HepG2 (cell line): Measurements from ENCODE around the gene RAET1L. TPM values are rescaled to one million over a fixed set of nuclear protein-coding genes. Genes with fewer than 3 reads are reported as not detected.
"Not testable (repeated sequence)": the region's sequence is repeated elsewhere in the genome, so short reads cannot be mapped to it uniquely, and the experiment has no call there.

Experiments
- ATAC-seq: fragments of 200-7000 bp; cut with Tn5 transposase; 3 replicates; pipeline ENCODE4 v1.9.1; 2020; ENCODE audit warnings: mild to moderate bottlenecking, moderate library complexity
- BruUV-seq: library from RNA; stranded (reverse); fragments of 400-500 nt; replicated peaks from 2 replicates; lab custom pipeline; 2021; lab: Mats Ljungman, UMichigan
- CTCF ChIA-PET: fragments of 300-600 bp; formaldehyde crosslinking; extraction: SDS; loops from one replicate; lab custom pipeline; 2021; ENCODE audit warnings: low total read pairs, inconsistent platforms, low intra/inter-chr PET ratio; lab: Yijun Ruan, JAX
- POLR2A ChIA-PET: fragments of 350-600 bp; sonication (Branson Sonifier 250); formaldehyde crosslinking; loops from one replicate; lab custom pipeline; 2020; ENCODE audit warnings: antibody characterized with exemption, inconsistent platforms; lab: Yijun Ruan, JAX
- DNase-seq: peaks from one replicate; pipeline ENCODE4 v3.0.0-alpha.2; 2015; ENCODE audit warnings: low spot score
- FAIRE-seq: peaks from 3 replicates; lab custom pipeline; 2011; peaks lifted over from hg19 to GRCh38; lab: Jason Lieb, UNC
- H2AFZ ChIP-seq: one replicate; pipeline ENCODE4 v1.6.1; 2011; ENCODE audit warnings: low read length, inconsistent platforms
- H3K27ac ChIP-seq: fragments of 300-600 bp; 3 replicates; pipeline ENCODE4 v1.8.0; 2011; ENCODE audit warnings: mixed run types, mild to moderate bottlenecking, mixed read lengths, low read length, inconsistent platforms; ENCODE audit not compliant: insufficient read depth; ENCODE audit errors: extremely low read length
- H3K27me3 ChIP-seq, 2 experiments: fragments of 200-600 bp in 1 of 2; 2 replicates in 1 of 2; 3 replicates in 1 of 2; pipeline versions ENCODE4 v1.6.0 to v1.8.0; 2011; ENCODE audit warnings: low read length in 2 of 2, mild to moderate bottlenecking in 2 of 2, moderate library complexity in 2 of 2, inconsistent platforms in 1 of 2; ENCODE audit not compliant: insufficient read depth in 2 of 2, control insufficient read depth in 1 of 2
- H3K36me3 ChIP-seq, 2 experiments: fragments of 200-600 bp in 1 of 2; replicated peaks in 1 of 2; 2 replicates in 1 of 2; 3 replicates in 1 of 2; pipeline versions ENCODE4 v1.5.1 to v1.8.0; 2011; ENCODE audit warnings: low read length in 2 of 2, inconsistent platforms in 1 of 2; ENCODE audit not compliant: insufficient read depth in 2 of 2, control insufficient read depth in 1 of 2
- H3K4me1 ChIP-seq: 2 replicates; pipeline ENCODE4 v1.5.1; 2012; ENCODE audit warnings: low read length, inconsistent platforms; ENCODE audit not compliant: insufficient read depth
- H3K4me2 ChIP-seq: 2 replicates; pipeline ENCODE4 v1.6.0; 2011; ENCODE audit warnings: low read depth, low read length, inconsistent platforms
- H3K4me3 ChIP-seq, 3 experiments: fragments of 200-600 bp in 1 of 3; sonication (generic), shearing (Covaris generic) in 1 of 3; replicated peaks in 1 of 3; 2 replicates each; pipeline ENCODE4 v1.5.1; 2011 to 2016; ENCODE audit warnings: low read length in 3 of 3, inconsistent platforms in 2 of 3, low read depth in 2 of 3, mild to moderate bottlenecking in 2 of 3, control low read depth in 1 of 3, mixed read lengths in 1 of 3; ENCODE audit not compliant: insufficient read depth in 1 of 3
- H3K79me2 ChIP-seq: one replicate; pipeline ENCODE4 v1.6.1; 2011; ENCODE audit warnings: low read length, inconsistent platforms; ENCODE audit not compliant: insufficient read depth
- H3K9ac ChIP-seq: 2 replicates; pipeline ENCODE4 v1.6.0; 2011; ENCODE audit warnings: mild to moderate bottlenecking, low read depth, low read length, inconsistent platforms; ENCODE audit not compliant: insufficient read depth
- H3K9me3 ChIP-seq: 2 replicates; pipeline ENCODE4 v1.5.1; 2012; ENCODE audit warnings: mild to moderate bottlenecking, low read length
- H4K20me1 ChIP-seq: 2 replicates; pipeline ENCODE4 v1.6.0; 2011; ENCODE audit warnings: inconsistent platforms, mild to moderate bottlenecking, low read length, moderate library complexity; ENCODE audit not compliant: insufficient read depth
- ATF2 ChIP-seq: sonication (generic); formaldehyde crosslinking; IDR thresholded peaks from 2 replicates; pipeline ENCODE4 v1.4.0; 2020; ENCODE audit warnings: missing genetic modification reagents
- ATF7 ChIP-seq, 2 experiments: fragments of 450-650 bp in 1 of 2; sonication (generic) in 1 of 2; formaldehyde crosslinking in 1 of 2; IDR thresholded peaks; 2 replicates each; pipeline versions ENCODE4 v1.4.0 to v1.6.1; 2016 to 2020; ENCODE audit warnings: antibody characterized with exemption in 1 of 2, mild to moderate bottlenecking in 1 of 2, missing genetic modification reagents in 1 of 2
- CSRNP1 ChIP-seq: sonication (generic); formaldehyde crosslinking; IDR thresholded peaks from 2 replicates; pipeline ENCODE4 v1.8.1; 2023; ENCODE audit warnings: mild to moderate bottlenecking, missing genetic modification reagents
- REXO4 ChIP-seq: sonication (generic); formaldehyde crosslinking; IDR thresholded peaks from 2 replicates; pipeline ENCODE4 v1.8.0; 2022; ENCODE audit warnings: missing genetic modification reagents, mild to moderate bottlenecking, borderline replicate concordance
- ZNF547 ChIP-seq: sonication (generic); formaldehyde crosslinking; IDR thresholded peaks from 2 replicates; pipeline ENCODE4 v1.5.1; 2020; ENCODE audit warnings: mild to moderate bottlenecking, missing genetic modification reagents
- ZNF556 ChIP-seq: sonication (generic); formaldehyde crosslinking; IDR thresholded peaks from 2 replicates; pipeline ENCODE4 v1.4.0; 2020; ENCODE audit warnings: mild to moderate bottlenecking, missing genetic modification reagents, borderline replicate concordance
- WGBS: methylation state at CpG from one replicate; pipeline ENCODE4 v1.1.6; 2017; ENCODE audit warnings: low lambda C conversion rate; 5-methylcytosine and 5-hydroxymethylcytosine counted together
- in situ Hi-C: cut with HindIII; loops from 2 replicates; pipeline ENCODE4 v1.10.0; 2017; ENCODE audit warnings: low pct_unique_long_range_greater_than_20kb; ENCODE audit not compliant: extremely low pct_ligation_motif_present
- intact Hi-C: fragments of 100-400 bp; cut with micrococcal nuclease; formaldehyde crosslinking; loops from one replicate; pipeline ENCODE4 v1.10.0; 2022; ENCODE audit not compliant: unreplicated experiment
- polyA plus RNA-seq, 8 experiments: library from polyadenylated mRNA; depleted of rRNA in 3 of 8; stranded (reverse) in 7 of 8; unstranded in 1 of 8; fragments of >200 nt; fragmentation: Illumina TruSeq in 4 of 8; extraction: Trizol in 4 of 8; gene quantifications; 2 replicates each; pipeline versions ENCODE4 v1.2.1 to v1.2.3, GENCODE V29; 2011 to 2016; ENCODE audit warnings: low read depth in 4 of 8, missing spikeins in 1 of 8, mixed read lengths in 1 of 8; ENCODE audit not compliant: insufficient read depth in 1 of 8
- total RNA-seq, 5 experiments: library from RNA; depleted of rRNA; stranded (reverse); fragments of >200 nt; fragmentation: Illumina TruSeq; extraction: Trizol; gene quantifications; 2 replicates each; pipeline ENCODE4 v1.2.3, GENCODE V29; 2016; ENCODE audit warnings: low read depth in 1 of 5

RAET1L gene
- total and polyA plus RNA-seq, 2 of the 13 experiments (the other 11 are each of a cell fraction or from before 2014, with no cell fraction given), result not detected

- TF ChIP-seq CSRNP1 (CRISPR knock-in tag) (no peak; the same call in 1 of the 2 replicates), ATF2 (no peak), ATF7 (IDR thresholded peaks at IDR 0.05) (no peak), ATF7 (CRISPR knock-in tag; IDR thresholded peaks at IDR 0.05) (no peak)
- TF ChIP-seq, all 625 proteins: peak for 177
These were observed 20.3 kb downstream of the RAET1L start (continued) for GRCh38 chr6:150004783-150005717.

GRCh38 chr6:150004101-150004782, 21.1 kb downstream of the RAET1L start:
- no peaks in the 10 kb centered on the region for H3K79me2 ChIP-seq
- no TSS peak for BruUV-seq
- POLR2A ChIA-PET, result no interaction called here
- no peak for DNase-seq
- H3K9ac ChIP-seq, result no peak overlapping the region
- no peak overlapping the region for H3K27ac ChIP-seq
- H3K4me2 ChIP-seq, result peak overlapping the region; percentile 74
- no peak overlapping the region for H2AFZ ChIP-seq
- peaks cover 5 to 32% of the 10 kb centered on the region in 2 experiments; a peak in 3 of 5 replicates for H3K27me3 ChIP-seq
- H3K9me3 ChIP-seq, result no peaks in the 10 kb centered on the region
- CTCF ChIA-PET, result no interaction called here
- TF ChIP-seq ZNF556 (CRISPR knock-in tag), result 0 out of 2 replicates have a peak, but pooled peaks have one; percentile 3
- TF ChIP-seq ZNF547 (CRISPR knock-in tag), result 0 out of 2 replicates have a peak, but pooled peaks have one; percentile 3
- TF ChIP-seq REXO4 (CRISPR knock-in tag), result no peak
- peak overlapping the region; percentile 59 to 78 (median 77); a peak in 5 of 6 replicates for H3K4me3 ChIP-seq
- no peaks in the 10 kb centered on the region for H4K20me1 ChIP-seq
- no peaks in the 10 kb centered on the region for H3K36me3 ChIP-seq
- H3K4me1 ChIP-seq, result peaks cover 13% of the 10 kb centered on the region; the same call in 1 of the 2 replicates
- in situ Hi-C loops, result loop anchor here (10.0 kb wide), 1 partner anchor 159 kb away; no protein-coding TSS in a partner anchor
- WGBS, result 40% methylated on average over 14 of the region's 14 CpGs
- no peak for FAIRE-seq
- intact Hi-C loops, result no loop called here
- ATAC-seq, result peak; percentile 2; the same call in 2 of the 3 replicates

GRCh38 chr6:150003599-150003998, 21.7 kb downstream of the RAET1L start:
- DNase-seq, H3K79me2 ChIP-seq, BruUV-seq, H3K27ac ChIP-seq, intact Hi-C loops, H3K4me3 ChIP-seq, H2AFZ ChIP-seq, CTCF ChIA-PET, FAIRE-seq, POLR2A ChIA-PET, H3K9me3 ChIP-seq, H3K4me2 ChIP-seq, ATAC-seq, H4K20me1 ChIP-seq, H3K36me3 ChIP-seq, H3K9ac ChIP-seq: not testable (repeated sequence)
- Histone ChIP-seq H3K27me3 (peaks cover 5 to 28% of the 10 kb centered on the region in 2 experiments; a peak in 3 of 5 replicates), H3K4me1 (peaks cover 13% of the 10 kb centered on the region; the same call in 1 of the 2 replicates)
- 58% methylated on average over 2 of the region's 3 CpGs for WGBS
- in situ Hi-C loops, result loop anchor here (10.0 kb wide), 1 partner anchor 159 kb away; no protein-coding TSS in a partner anchor
